ENCODE measurements around the gene SYNJ1.
"Not testable (repeated sequence)": the region's sequence is repeated elsewhere in the genome, so short reads cannot be mapped to it uniquely, and the experiment has no call there.

SYNJ1 gene

GRCh38 chr21:32702702-32703101, 25.1 kb downstream of the SYNJ1 start:
- intact Hi-C loops (cut with DNase I), result no loop called here
- no peak for DNase-seq

DNA sequence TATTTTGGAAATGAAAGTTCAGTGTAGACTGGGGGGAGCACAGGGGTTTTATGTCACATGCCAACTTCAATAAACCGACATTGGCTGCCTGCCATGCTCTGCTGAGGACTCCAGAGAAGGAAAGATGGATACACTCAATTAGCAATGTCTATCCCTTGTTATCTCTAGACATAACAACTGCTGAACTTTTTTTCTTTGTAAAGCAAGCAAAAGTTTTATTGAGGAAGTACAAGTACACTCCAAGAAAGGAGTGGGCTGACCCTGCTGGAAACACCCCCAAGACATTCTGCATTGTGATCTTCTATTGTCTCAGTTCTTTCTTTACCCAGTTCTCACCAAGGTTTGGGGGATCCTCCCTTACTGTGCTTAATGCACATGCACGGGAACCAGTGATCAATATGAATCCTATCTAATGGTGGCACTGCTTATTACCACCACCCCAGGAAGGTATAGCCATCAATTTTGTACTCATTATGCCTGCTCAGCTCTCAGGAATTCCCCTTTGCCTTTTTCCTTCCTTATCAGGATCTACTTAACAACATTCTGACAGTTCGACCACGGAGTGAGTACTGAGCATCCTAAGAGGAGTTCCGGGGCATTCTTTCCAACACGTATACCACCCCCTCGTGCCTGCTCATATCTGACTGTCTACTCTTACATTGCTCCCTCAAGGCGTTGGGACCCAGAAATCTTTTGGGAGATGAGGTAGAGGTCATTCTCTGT, 28.7 kb downstream of the SYNJ1 start:
- intact Hi-C loops (cut with DNase I), result no loop called here
- no peak for DNase-seq

GRCh38 chr21:32698286-32698685, 29.5 kb downstream of the SYNJ1 start:
- no peak for DNase-seq
- intact Hi-C loops (cut with DNase I), result no loop called here

DNA sequence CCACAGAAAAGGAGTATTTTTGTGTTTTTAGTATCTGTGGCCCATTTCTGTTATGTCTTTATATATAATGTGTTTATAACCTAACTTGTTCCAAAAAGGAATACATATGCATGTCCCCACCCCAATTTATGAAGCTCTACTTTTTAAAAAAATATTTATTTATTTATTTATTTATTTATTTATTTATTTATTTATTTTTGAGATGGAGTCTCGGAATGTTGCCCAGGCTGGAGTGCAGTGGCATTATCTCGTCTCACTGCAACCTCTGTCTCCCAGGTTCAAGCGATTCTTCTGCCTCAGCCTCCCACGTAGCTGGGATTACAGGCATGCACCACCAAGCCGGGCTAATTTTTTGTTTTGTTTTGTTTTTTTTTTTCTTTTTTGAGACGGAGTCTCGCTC, 32.3 kb downstream of the SYNJ1 start:
- intact Hi-C loops (cut with DNase I); DNase-seq: not testable (repeated sequence)

DNA sequence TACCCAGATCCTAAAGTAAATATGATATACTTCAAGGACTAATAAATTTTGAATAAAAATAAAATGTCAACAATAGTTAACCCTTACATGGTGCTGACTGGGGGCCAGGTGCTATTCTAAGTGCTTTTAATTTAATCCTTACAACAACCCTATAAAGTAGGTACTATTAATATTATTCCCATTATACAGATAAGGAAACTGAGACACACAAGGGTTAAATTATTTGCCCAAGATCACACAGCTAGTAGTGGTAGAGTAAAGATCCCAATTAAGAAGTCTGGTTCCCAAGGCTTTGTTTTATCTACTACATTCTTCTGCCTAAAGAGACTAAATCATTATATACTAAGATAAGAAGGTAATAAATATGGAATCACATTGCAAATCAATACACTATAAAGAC, 34.2 kb downstream of the SYNJ1 start:
- DNase-seq, result no peak
- intact Hi-C loops (cut with DNase I), result no loop called here

- DNase-seq, result no peak
- intact Hi-C loops (cut with DNase I), result no loop called here
Observed at GRCh38 chr21:32690085-32690484, 37.7 kb downstream of the SYNJ1 start.

- intact Hi-C loops (cut with DNase I), result no loop called here
- no peak for DNase-seq
Observed at GRCh38 chr21:32687643-32688345, 40.0 kb downstream of the SYNJ1 start.

- intact Hi-C loops (cut with DNase I), result no loop called here
- DNase-seq, result no peak
Observed at GRCh38 chr21:32682696-32683474, 44.9 kb downstream of the SYNJ1 start.

GRCh38 chr21:32674731-32675130, 53.1 kb downstream of the SYNJ1 start:
- intact Hi-C loops (cut with DNase I), result no loop called here

DNA sequence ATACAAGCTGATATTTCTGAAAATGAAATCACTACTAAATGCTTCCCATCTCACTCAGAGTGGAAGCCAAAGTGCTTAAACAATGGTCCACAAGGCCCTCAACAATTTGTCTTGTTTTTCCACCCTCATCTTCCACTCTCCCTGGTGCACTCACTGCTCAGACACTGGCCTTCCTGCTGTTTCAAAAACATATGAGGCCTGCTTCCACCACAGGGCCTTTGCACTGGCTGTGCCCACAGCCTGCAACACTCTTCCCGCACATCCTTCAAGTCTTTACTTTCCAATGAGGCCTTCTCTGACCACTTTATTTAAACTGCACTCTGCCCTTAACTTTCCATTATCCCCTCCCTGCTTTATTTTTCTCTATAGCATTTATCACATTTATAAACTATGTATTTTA, 53.8 kb downstream of the SYNJ1 start:
- intact Hi-C loops (cut with DNase I), result no loop called here
- DNase-seq, result no peak

More at GRCh38 chr21:32674731-32675130, 53.1 kb downstream of the SYNJ1 start:
- no peak for DNase-seq

DNA sequence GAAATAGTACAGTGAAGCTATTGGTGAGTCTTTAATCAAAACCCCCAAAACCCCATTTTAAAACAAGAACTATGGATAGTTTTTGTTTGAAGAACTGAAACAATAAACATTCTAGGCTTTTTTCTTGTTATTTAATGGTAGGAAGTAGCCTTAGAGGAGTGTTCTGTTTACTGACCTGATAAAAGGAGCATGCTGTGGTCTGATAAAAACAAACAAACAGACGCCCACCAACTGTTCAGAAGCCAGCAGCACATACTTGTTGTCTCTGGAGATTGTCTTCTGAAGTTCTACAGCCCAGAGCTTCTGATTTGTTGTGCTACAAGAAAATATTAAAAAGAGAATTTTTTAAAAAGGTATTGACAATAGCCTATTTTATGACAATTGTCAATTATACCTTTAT, 61.6 kb downstream of the SYNJ1 start:
- intact Hi-C loops (cut with DNase I), result no loop called here

DNA sequence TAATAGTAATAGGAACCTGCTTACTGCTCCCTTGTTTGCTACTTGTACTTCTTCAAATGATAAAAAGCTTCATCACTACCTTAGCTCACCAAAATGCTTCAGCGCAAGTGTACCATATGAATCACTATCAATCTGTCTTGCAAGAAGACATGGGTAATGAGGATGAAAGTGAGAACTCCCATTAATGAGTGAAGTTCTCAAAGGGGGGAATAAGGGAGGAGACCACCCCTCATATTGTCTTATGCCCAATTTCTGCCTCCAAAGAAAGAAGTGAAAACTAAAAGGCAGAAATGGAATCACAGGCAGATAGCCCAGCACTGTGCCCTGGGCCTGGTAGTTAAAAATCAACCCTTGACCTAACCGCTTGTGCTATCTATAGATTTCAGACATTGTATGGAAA, 63.7 kb downstream of the SYNJ1 start:
- DNase-seq, result not testable (repeated sequence)

More for the DNA sequence above, 61.6 kb downstream of the SYNJ1 start:
- DNase-seq, result no peak

GRCh38 chr21:32661981-32662380, 65.8 kb downstream of the SYNJ1 start:
- DNase-seq; intact Hi-C loops (cut with DNase I): not testable (repeated sequence)

More for the DNA sequence above, 63.7 kb downstream of the SYNJ1 start:
- intact Hi-C loops (cut with DNase I), result not testable (repeated sequence)

- peak in 7 of 42 donors; percentile 10 to 63 (median 40) for DNase-seq
- intact Hi-C loops (cut with DNase I), result not testable (repeated sequence)
Observed at GRCh38 chr21:32661026-32661782, 66.6 kb downstream of the SYNJ1 start.

- intact Hi-C loops (cut with DNase I), result no loop called here
- no peak for DNase-seq
Observed at GRCh38 chr21:32658524-32658923, 69.3 kb downstream of the SYNJ1 start.

DNA sequence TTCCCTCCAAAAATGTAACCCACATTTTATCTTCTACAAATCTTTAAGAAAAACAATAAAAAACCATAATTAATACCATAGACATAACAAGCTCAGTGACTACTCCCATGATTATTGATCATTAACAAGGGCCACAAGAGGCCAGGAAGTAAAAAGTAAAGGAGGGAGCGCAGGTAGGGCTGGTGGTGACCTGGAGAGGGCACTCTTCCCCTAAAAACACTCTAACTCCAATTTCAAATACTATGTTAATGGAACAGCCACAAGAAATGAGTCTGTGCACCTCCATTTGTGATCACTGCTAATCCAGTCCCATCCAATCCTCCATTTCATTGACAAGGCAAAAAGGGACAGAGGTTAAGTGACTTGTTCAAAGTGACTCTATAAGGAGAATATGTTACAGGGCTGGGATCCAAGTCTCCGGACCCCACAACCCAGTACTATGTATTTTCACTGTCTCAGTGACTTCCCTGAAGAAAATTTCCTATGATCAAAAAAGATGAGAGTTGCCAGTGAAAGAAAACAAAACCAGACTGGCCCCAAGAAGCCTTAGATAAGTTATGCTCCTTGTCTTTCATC, 74.4 kb downstream of the SYNJ1 start:
- intact Hi-C loops (cut with DNase I), result no loop called here
- no peak for DNase-seq

DNA sequence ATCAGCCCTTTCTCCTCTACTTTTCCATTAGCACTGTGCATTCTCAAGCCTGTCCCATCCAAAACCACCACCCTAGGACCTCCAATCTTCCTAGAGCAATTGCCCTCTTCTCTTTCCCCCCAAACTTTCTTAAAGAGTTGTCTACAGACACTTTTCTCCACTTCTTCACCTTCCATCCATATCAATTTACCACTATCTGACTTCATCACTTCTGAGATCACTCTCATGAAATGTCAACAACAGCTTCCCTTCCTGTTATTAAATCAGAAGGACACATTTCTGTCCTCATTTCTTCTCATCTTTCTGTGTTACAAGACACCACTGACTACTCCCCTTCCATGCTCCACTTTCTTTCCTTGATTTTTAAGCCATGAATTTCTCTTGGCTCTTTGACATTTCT, 79.6 kb downstream of the SYNJ1 start:
- no peak for DNase-seq
- intact Hi-C loops (cut with DNase I), result no loop called here

DNA sequence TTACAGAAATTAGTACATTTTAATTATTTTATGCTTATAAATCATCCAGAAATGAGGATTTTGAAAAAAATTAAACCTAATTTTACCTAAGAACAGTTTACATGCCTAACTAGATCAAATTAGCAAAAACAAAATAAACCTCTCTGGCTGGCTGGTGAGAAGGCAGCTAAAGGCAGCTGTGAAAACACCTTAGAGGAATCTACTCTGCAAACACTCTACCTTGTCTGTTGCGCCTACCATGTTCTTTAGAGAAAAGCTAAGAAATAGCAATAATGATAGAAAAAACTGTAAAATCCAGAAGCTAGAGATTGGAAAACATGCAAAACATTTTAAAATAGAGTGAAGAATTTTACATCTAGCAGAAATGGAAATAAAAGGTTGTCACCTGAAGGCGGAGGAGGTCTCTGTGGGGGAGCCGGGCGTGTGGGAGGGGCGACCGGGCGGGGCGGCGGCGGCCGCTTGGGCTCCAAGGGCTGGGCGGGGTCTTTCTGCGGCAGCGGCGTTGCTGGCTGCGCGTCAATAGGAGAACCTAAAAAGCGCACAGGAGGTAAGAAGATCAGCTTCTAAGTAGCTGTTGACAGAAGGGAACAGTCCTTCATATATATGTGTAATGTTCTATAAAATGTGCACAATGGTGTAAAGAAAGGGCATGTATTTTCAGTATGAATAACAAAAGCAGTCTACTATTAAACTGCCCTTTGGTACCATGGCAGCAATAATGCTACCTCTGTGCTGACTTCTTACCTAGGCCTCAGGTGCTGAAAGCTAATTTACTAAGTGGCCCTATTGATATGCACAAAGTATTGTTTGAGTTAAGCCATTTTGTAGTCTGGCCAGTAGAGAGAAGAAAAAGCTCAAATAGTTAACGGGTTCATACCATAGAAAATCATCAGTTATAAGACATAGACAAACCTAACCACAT, 82.3 kb downstream of the SYNJ1 start:
- intact Hi-C loops (cut with DNase I), result no loop called here
- DNase-seq, result peak in 13 of 42 donors; percentile 16 to 60 (median 30)
